Mucosa of rectum (tissue), 2 donors: ENCODE measurements around the gene ITGA2.

Source experiments
- H3K27ac ChIP-seq, 2 donors: one replicate each; pipeline ENCODE4 v1.7.0; 2013; ENCODE audit warnings: inconsistent platforms in 2 of 2, low read depth in 2 of 2, low read length in 2 of 2
- H3K27me3 ChIP-seq, 2 donors: one replicate each; pipeline ENCODE4 v1.7.0; 2013; ENCODE audit warnings: low read length in 2 of 2; ENCODE audit not compliant: control insufficient read depth in 2 of 2, insufficient read depth in 2 of 2
- H3K36me3 ChIP-seq, 2 donors: one replicate each; pipeline ENCODE4 v1.7.0; 2013; ENCODE audit warnings: low read length in 2 of 2; ENCODE audit not compliant: control insufficient read depth in 2 of 2, insufficient read depth in 2 of 2
- H3K4me1 ChIP-seq, 2 donors: one replicate each; pipeline ENCODE4 v1.7.0; 2013; ENCODE audit warnings: low read length in 2 of 2, mild to moderate bottlenecking in 1 of 2; ENCODE audit not compliant: control insufficient read depth in 2 of 2, insufficient read depth in 2 of 2
- H3K4me3 ChIP-seq, 2 donors: one replicate each; pipeline ENCODE4 v1.7.0; 2013; ENCODE audit warnings: low read length in 2 of 2
- H3K9ac ChIP-seq, 2 donors: one replicate each; pipeline ENCODE4 v1.7.0; 2013; ENCODE audit warnings: low read length in 2 of 2, low read depth in 1 of 2, mild to moderate bottlenecking in 1 of 2
- H3K9me3 ChIP-seq, 2 donors: one replicate each; pipeline ENCODE4 v1.7.0; 2013; ENCODE audit warnings: low read length in 2 of 2; ENCODE audit not compliant: control insufficient read depth in 2 of 2
- donor health status: healthy.
- donor health status: Normal muscosa, but diverticular disease.

The ITGA2 gene

DNA sequence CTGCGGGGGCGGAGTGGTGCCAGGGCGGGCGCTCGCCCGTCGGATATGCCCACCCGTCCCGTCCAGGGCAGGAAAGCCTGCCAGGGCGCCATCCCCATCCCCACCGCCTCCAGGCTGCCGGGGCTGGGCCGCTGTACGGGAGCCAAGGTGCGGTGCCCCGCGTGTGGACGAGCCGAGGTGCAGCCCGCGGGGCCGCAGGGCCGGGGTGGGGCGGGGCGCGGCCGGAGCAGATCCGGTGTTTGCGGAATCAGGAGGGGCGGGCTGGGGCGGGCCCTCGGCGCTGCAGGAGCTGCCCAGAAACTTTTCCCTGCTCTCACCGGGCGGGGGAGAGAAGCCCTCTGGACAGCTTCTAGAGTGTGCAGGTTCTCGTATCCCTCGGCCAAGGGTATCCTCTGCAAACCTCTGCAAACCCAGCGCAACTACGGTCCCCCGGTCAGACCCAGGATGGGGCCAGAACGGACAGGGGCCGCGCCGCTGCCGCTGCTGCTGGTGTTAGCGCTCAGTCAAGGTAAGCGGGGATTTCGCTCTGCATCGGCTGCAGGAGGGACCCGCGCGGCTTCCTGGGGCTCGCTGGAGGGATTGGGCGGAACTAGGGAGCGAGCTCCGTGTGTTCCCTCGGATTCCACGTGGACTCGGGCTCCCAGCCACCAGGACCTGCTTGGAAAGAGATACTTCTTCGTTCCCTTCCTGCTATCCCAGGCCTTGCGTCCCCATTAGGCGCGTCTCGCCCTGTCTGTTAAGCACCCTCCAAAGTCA lies at the start of gene ITGA2:
ITGA2 (plus strand) TSS at position 328 of the 756 bp plus-strand sequence; CDS start at position 445, 117 bp downstream.
- H3K36me3 ChIP-seq = no peaks in the 10 kb centered on the region
- H3K4me3 ChIP-seq = peak within 1 kb of the TSS; percentile 88 to 90
- H3K9ac ChIP-seq = peak within 1 kb of the TSS; percentile 70 to 78
- H3K27me3 ChIP-seq = no peaks in the 10 kb centered on the region
- peaks cover 5 to 13% of the 10 kb centered on the region in 2 donors for H3K4me1 ChIP-seq
- H3K27ac ChIP-seq = peak within 1 kb of the TSS; percentile 63 to 64
- no peaks in the 10 kb centered on the region for H3K9me3 ChIP-seq

DNA sequence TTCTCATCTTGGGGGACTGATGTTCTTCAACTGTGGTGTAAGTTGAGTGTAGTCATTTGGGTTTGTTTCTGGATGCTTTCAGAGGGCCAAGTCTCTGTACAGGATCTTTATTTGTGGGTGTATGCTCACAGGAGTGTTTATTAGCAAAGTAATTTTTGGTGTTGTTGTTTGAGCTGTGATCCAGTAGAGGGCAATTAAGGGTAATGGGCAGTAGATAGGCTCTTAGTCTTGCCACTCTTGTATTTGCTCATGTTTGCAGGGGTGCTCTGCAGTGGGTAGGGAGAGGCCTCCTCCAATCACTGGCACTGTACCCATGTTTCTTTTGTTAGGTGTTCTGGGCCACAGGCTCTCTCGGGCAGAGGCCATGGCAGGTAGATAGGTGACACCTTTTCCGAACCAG lies 45.9 kb upstream of the ITGA2 start:
- H3K27ac ChIP-seq = no peak overlapping the region
- H3K27me3 ChIP-seq = no peaks in the 10 kb centered on the region
- H3K9ac ChIP-seq = no peak overlapping the region
- H3K4me3 ChIP-seq = no peak overlapping the region
- peaks cover 0 to 6% of the 10 kb centered on the region in 2 donors for H3K36me3 ChIP-seq
- no peaks in the 10 kb centered on the region for H3K9me3 ChIP-seq
- H3K4me1 ChIP-seq = no peaks in the 10 kb centered on the region

DNA sequence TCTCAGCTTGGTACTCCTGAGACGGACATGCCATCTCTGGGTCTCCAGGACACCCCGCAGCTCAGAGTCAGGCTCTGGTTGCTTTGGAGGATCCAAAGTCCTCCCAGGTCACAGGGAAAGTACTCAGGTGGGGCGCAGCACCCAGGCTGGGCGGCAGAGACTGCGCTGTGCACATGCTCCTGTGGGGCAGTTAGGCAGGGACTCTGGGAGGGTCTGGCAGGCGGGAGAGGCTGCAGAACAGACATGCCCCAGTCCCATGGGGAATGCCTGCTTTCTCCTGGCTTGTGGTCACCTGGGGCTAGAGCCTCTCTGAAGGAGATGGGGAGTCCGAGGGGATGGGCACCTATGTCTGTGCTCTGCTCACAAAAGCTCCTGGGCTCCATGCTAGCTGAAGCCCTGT lies 45.3 kb upstream of the ITGA2 start:
- Histone ChIP-seq H3K27me3 (no peaks in the 10 kb centered on the region), H3K27ac (no peak overlapping the region), H3K9me3 (no peaks in the 10 kb centered on the region), H3K4me3 (no peak overlapping the region), H3K9ac (no peak overlapping the region), H3K4me1 (no peaks in the 10 kb centered on the region), H3K36me3 (peaks cover 0 to 6% of the 10 kb centered on the region in 2 donors)

DNA sequence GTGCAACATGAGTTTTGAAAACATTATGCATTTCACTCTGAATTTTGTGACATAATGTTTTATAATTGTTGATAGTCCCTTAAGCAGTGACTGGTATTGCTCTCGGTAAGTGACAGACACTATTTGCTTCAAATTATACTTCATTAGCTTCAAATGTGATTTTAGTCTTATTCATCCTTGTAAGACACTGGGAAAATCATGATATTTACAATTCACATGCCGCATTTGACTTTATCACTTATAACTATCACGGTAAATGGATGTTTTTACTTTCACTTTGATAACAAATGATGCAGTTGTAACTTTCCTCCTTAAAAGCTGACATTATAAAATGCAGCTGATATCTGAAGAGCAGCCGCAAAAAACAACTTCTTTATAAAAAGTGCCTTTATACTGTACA lies 44.1 kb upstream of the ITGA2 start:
- Histone ChIP-seq H3K36me3 (peaks cover 0 to 2% of the 10 kb centered on the region in 2 donors), H3K4me1 (no peaks in the 10 kb centered on the region), H3K27me3 (no peaks in the 10 kb centered on the region), H3K4me3 (peak overlapping the region in 1 of 2 donors; percentile 59), H3K27ac (no peak overlapping the region), H3K9me3 (no peaks in the 10 kb centered on the region), H3K9ac (no peak overlapping the region)

DNA sequence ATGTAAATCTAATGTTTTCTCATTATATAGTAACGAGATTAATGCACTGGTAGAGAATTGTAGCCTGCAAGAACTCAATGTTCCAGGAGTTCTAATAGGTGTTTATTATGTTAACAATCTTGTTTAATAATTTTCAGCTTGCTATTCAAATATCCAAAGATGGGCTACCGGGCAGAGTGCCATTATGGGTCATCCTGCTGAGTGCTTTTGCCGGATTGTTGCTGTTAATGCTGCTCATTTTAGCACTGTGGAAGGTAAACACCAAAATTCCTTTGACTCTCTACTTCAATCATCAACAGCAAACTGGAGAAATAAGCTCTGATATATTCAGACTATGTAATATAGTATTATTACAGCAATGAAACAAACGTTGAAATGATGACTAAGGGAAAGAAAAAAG lies 41.9 kb upstream of the ITGA2 start:
- H3K27me3 ChIP-seq = no peaks in the 10 kb centered on the region
- no peak overlapping the region for H3K4me3 ChIP-seq
- no peak overlapping the region for H3K27ac ChIP-seq
- no peak overlapping the region for H3K9ac ChIP-seq
- H3K9me3 ChIP-seq = no peaks in the 10 kb centered on the region
- H3K4me1 ChIP-seq = no peaks in the 10 kb centered on the region
- peaks cover 0 to 2% of the 10 kb centered on the region in 2 donors for H3K36me3 ChIP-seq

DNA sequence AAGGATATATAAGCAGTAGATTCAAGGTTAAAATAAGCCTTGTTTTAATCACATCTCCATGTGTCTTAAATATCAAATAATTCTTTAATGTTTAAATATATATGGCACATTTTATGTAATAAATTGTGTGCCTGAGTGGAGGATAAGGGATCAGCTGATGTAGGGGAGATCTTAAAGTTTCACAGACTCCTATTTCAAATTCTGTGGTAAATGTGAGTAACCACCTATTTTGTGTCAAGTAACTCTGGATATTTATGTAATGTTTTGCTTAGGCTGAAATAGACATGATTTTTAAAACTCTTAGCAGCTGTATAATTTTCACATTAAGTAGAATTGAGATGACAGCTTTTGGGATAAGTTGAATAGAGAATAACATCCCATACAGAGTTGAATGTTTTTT lies 41.3 kb upstream of the ITGA2 start:
- H3K27me3 ChIP-seq = no peaks in the 10 kb centered on the region
- H3K27ac ChIP-seq = no peak overlapping the region
- no peaks in the 10 kb centered on the region for H3K9me3 ChIP-seq
- no peak overlapping the region for H3K9ac ChIP-seq
- H3K4me3 ChIP-seq = no peak overlapping the region
- H3K4me1 ChIP-seq = no peaks in the 10 kb centered on the region
- peaks cover 0 to 2% of the 10 kb centered on the region in 2 donors for H3K36me3 ChIP-seq

DNA sequence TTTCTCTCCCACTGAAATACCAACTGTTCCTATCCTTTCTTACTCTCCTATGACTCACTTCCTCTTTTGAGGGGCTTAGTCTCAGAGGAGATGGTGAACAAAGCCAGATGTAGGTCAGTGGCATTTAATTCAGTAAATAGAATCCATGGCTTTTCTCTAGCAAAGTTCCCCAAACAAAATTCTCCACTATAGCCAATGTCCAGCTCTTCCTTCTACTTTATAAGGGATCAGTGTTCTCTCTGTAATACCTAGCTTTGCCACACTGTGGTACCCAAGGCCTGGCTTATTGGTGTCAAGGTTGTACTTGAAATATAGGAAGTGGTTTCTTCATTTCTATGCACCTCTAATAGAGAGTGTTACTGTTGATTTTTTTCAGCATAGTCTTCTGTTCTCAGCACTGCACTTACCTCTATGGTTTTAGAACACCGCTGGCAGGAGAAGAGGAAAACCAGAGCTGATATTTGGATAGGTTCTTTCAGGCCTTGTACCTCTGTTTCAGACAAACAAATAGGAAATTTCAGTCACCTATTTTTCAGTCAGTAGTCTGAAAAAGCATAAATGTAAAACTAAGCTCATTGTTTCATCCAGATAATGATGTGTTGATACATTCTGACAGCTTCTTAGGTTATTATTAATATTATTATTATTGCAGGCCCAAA lies 40.6 kb upstream of the ITGA2 start:
- Histone ChIP-seq H3K27me3 (no peaks in the 10 kb centered on the region), H3K4me1 (no peaks in the 10 kb centered on the region), H3K9me3 (no peaks in the 10 kb centered on the region), H3K36me3 (peaks cover 0 to 2% of the 10 kb centered on the region in 2 donors), H3K27ac (no peak overlapping the region), H3K9ac (no peak overlapping the region), H3K4me3 (no peak overlapping the region)

DNA sequence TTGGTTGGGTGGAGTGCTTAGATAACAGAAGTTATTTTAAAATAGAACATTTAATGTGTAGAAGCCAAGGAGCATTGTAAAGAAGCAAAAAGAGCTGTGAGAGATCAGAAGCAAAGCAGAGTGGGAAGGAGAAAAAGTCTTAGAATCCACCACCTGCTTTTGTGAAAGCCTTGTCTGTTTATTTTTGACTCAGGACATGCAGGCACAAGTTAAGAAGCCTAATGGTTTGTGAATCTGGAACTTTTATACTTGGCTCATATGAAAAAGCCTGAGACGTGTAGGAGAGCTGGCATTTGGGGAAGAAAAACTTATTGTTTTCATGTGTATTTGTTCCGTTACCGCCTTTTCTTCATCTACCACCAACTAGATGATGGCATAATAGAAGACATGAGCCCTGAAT lies 38.5 kb upstream of the ITGA2 start:
- Histone ChIP-seq H3K9me3 (no peaks in the 10 kb centered on the region), H3K9ac (no peak overlapping the region), H3K36me3 (peaks cover 0 to 4% of the 10 kb centered on the region in 2 donors), H3K27me3 (no peaks in the 10 kb centered on the region), H3K4me3 (no peak overlapping the region), H3K27ac (no peak overlapping the region), H3K4me1 (no peaks in the 10 kb centered on the region)

DNA sequence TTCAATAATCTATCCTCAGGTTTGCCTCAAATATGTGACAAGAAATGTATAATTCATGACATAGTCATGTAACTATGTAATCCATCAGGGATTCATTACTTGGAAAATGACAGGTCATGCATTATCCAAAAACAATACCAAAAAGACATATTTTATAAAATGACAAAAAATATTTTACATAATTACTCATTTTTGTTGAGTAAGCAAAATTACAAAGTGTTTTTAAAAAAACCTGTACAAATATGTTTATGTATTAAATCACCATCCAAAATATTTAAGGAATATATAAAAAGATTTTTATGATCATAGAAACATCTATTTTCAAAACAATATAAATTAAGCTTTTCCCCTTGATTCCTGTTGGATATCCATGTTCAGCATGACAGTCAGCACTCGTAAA lies 36.7 kb upstream of the ITGA2 start:
- Histone ChIP-seq H3K4me1 (no peaks in the 10 kb centered on the region), H3K9ac (no peak overlapping the region), H3K36me3 (peaks cover 0 to 4% of the 10 kb centered on the region in 2 donors), H3K27ac (no peak overlapping the region), H3K4me3 (no peak overlapping the region), H3K9me3 (no peaks in the 10 kb centered on the region), H3K27me3 (no peaks in the 10 kb centered on the region)

DNA sequence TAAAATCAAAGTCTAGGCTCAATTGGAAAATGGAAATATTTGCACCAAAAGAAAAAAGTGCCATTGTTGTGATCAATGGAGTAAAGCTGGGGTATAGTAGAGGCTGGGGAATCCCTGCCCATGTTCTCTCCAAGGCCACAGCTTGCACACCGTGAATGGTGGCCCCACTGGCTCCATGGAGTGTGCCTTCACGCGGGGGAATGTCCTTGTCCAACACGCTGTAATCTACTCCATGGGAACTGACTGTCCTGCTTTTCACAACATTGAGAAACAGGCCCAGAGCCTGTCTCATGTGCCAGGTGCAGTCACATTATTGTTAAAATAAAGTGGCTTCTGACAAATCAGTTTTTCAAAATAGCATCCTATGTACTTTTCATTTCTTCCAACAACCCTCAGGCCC lies 33.1 kb upstream of the ITGA2 start:
- no peaks in the 10 kb centered on the region for H3K9me3 ChIP-seq
- H3K36me3 ChIP-seq = peaks cover 0 to 4% of the 10 kb centered on the region in 2 donors
- H3K4me1 ChIP-seq = no peaks in the 10 kb centered on the region
- no peaks in the 10 kb centered on the region for H3K27me3 ChIP-seq
- no peak overlapping the region for H3K4me3 ChIP-seq
- no peak overlapping the region for H3K9ac ChIP-seq
- H3K27ac ChIP-seq = no peak overlapping the region
